ENCODE data around the gene TSHZ2. TPM values are rescaled to one million over a fixed set of nuclear protein-coding genes. Genes with fewer than 3 reads are reported as not detected.
A peak's percentile ranks its signal among the peaks of the same experiment; 100 is the strongest.

TSHZ2 gene
- 0.20 to 0.60 TPM (median 0.23 TPM) in 3 replicates for total RNA-seq (2021)
- percentile 16 among the genes with signal in this experiment for Bru-seq, nascent RNA
- long read RNA-seq, experiment 1, partial matches to known transcripts = 0 of 5 reads
- long read RNA-seq, experiment 1, other reads (novel, unspliced or antisense) = 5 of 5 reads
- long read RNA-seq, experiment 2 = 0 reads
- long read RNA-seq, experiment 3 = 0 reads

- Mint-ChIP-seq H3K27me3 (ENCODE audit: low read depth) (peaks cover 27% of the 10 kb centered on the region), H3K36me3 (no peaks in the 10 kb centered on the region), H3K27ac (no peak within 1 kb of the TSS), H3K4me1 (peaks cover 7% of the 10 kb centered on the region), H3K9me3 (no peaks in the 10 kb centered on the region), H3K4me3 (peak within 1 kb of the TSS; percentile 94)
- ChIA-PET CTCF (no interaction called here), POLR2A (no interaction called here)
- peak; percentile 41 for DNase-seq (ENCODE audit: low spot score)
- peak; percentile 14; the same call in 1 of the 2 replicates for TF ChIP-seq PRDM15 (CRISPR knock-in tag; IDR thresholded peaks at IDR 0.05)
- TF ChIP-seq SMAD3 (CRISPR knock-in tag; IDR thresholded peaks at IDR 0.05; ENCODE audit: borderline replicate concordance) = no peak
- 0 out of 2 replicates have a peak, but pooled peaks have one; percentile 35 for TF ChIP-seq ZNF512 (CRISPR knock-in tag; IDR thresholded peaks at IDR 0.05; ENCODE audit: borderline replicate concordance)
- no peak for TF ChIP-seq NR1H2 (CRISPR knock-in tag; IDR thresholded peaks at IDR 0.05)
- peak; percentile 85; the same call in 1 of the 2 replicates for TF ChIP-seq ZNF263 (CRISPR knock-in tag; IDR thresholded peaks at IDR 0.05; ENCODE audit: low read depth)
- TF ChIP-seq ZBTB43 (CRISPR knock-in tag; IDR thresholded peaks at IDR 0.05) = peak; percentile 89; the same call in 1 of the 2 replicates
- TF ChIP-seq NFE2L1 (CRISPR knock-in tag; IDR thresholded peaks at IDR 0.05) = 0 out of 2 replicates have a peak, but pooled peaks have one; percentile 56
- ATAC-seq = peak; percentile 9; the same call in 1 of the 2 replicates
Measured at GRCh38 chr20:52972190-52972937, at the start of gene TSHZ2. Gene TSHZ2, plus strand, starts transcription at chr20:52972358. Its CDS starts 936 bp downstream, at chr20:52973294.

- ChIA-PET CTCF (no interaction called here), POLR2A (interaction anchor here (0.5 kb wide), 1 partner anchor 624 kb away, joined by 3 read pairs; no protein-coding TSS in a partner anchor)
- ATAC-seq (no peak), DNase-seq (ENCODE audit: low spot score) (no peak)
- Mint-ChIP-seq H3K9me3 (no peaks in the 10 kb centered on the region), H3K4me3 (no peak overlapping the region), H3K4me1 (peaks cover 12% of the 10 kb centered on the region), H3K27me3 (ENCODE audit: low read depth) (no peaks in the 10 kb centered on the region), H3K27ac (no peak overlapping the region), H3K36me3 (no peaks in the 10 kb centered on the region; the same call in 1 of the 2 replicates)
- no peak for TF ChIP-seq ESRRA (CRISPR knock-in tag; IDR thresholded peaks at IDR 0.05; ENCODE audit: borderline replicate concordance)
- no peak for TF ChIP-seq MXD4 (CRISPR knock-in tag; IDR thresholded peaks at IDR 0.05; ENCODE audit: borderline replicate concordance)
- no peak for TF ChIP-seq SMAD3 (CRISPR knock-in tag; IDR thresholded peaks at IDR 0.05; ENCODE audit: borderline replicate concordance)
- no peak for TF ChIP-seq FOXP4 (CRISPR knock-in tag; IDR thresholded peaks at IDR 0.05)
- TF ChIP-seq ZNF121 (CRISPR knock-in tag; IDR thresholded peaks at IDR 0.05) = no peak
- TF ChIP-seq ZNF232 (CRISPR knock-in tag; IDR thresholded peaks at IDR 0.05) = no peak
- no peak for TF ChIP-seq IRF2 (CRISPR knock-in tag; IDR thresholded peaks at IDR 0.05; ENCODE audit: borderline replicate concordance, low read depth)
- no peak for TF ChIP-seq CDX4 (CRISPR knock-in tag; IDR thresholded peaks at IDR 0.05; ENCODE audit: borderline replicate concordance)
- no peak for TF ChIP-seq ATF6 (CRISPR knock-in tag; IDR thresholded peaks at IDR 0.05)
- no peak for TF ChIP-seq OVOL2 (CRISPR knock-in tag; IDR thresholded peaks at IDR 0.05; ENCODE audit: borderline replicate concordance)
- TF ChIP-seq NR1H2 (CRISPR knock-in tag; IDR thresholded peaks at IDR 0.05) = no peak
- TF ChIP-seq JUN (CRISPR knock-in tag; IDR thresholded peaks at IDR 0.05) = no peak
- no peak for TF ChIP-seq ATF3 (CRISPR knock-in tag; conservative IDR thresholded peaks at IDR 0.05)
Measured at GRCh38 chr20:52922436-52922835, 49.7 kb upstream of the TSHZ2 start.

Data from WTC11 (cell line).